Ascending aorta (tissue), 2 donors: Measurements from ENCODE around the gene SMAP2. TPM values are rescaled to one million over a fixed set of nuclear protein-coding genes. Genes with fewer than 3 reads are reported as not detected.
A peak's percentile ranks its signal among the peaks of the same experiment; 100 is the strongest.

Experiments used
- DNase-seq, 2 donors: peaks; one replicate each; pipeline ENCODE4 v3.0.0-alpha.2; 2019; ENCODE audit warnings: low spot score in 2 of 2
- H3K27ac ChIP-seq, 2 donors: fragments of 200-600 bp; sonication (generic); one replicate each; pipeline ENCODE4 v1.5.1; 2016 to 2017; ENCODE audit warnings: mild to moderate bottlenecking in 1 of 2
- H3K27me3 ChIP-seq: fragments of 200-600 bp; sonication (generic); one replicate; pipeline ENCODE4 v1.5.1; 2017
- H3K36me3 ChIP-seq, 2 donors: fragments of 200-600 bp; sonication (generic); one replicate each; pipeline ENCODE4 v1.5.1; 2016
- H3K4me1 ChIP-seq, 2 donors: fragments of 200-600 bp; sonication (generic); one replicate each; pipeline ENCODE4 v1.5.1; 2016 to 2017; ENCODE audit warnings: mild to moderate bottlenecking in 1 of 2
- H3K4me3 ChIP-seq, 2 donors: fragments of 200-600 bp; sonication (generic); one replicate each; pipeline ENCODE4 v1.5.1; 2016 to 2017; ENCODE audit warnings: mild to moderate bottlenecking in 1 of 2
- H3K9me3 ChIP-seq, 2 donors: fragments of 200-600 bp; sonication (generic); one replicate each; pipeline ENCODE4 v1.5.1; 2016
- intact Hi-C: fragments of 100-400 bp; cut with DNase I; formaldehyde crosslinking; loops from one replicate; pipeline ENCODE4 v1.15.1; 2023
- total RNA-seq: library from RNA; depleted of rRNA; stranded (reverse); fragments of >200 nt; gene quantifications from one replicate; pipeline ENCODE4 v1.1.0, GENCODE V29; 2016
- TF ChIP-seq, protein P1 (sequence below), 3 experiments: fragments of 200-600 bp in 2 of 3; fragments of 450-650 bp in 1 of 3; sonication (generic) in 2 of 3; IDR thresholded peaks; one replicate each; pipeline ENCODE4 v1.5.1; 2016 to 2019; ENCODE audit warnings: antibody characterized with exemption in 3 of 3, mild to moderate bottlenecking in 1 of 3, moderate library complexity in 1 of 3

Gene SMAP2
- total RNA-seq, 1 donor from 2014 or later: 33.5 TPM

DNA sequence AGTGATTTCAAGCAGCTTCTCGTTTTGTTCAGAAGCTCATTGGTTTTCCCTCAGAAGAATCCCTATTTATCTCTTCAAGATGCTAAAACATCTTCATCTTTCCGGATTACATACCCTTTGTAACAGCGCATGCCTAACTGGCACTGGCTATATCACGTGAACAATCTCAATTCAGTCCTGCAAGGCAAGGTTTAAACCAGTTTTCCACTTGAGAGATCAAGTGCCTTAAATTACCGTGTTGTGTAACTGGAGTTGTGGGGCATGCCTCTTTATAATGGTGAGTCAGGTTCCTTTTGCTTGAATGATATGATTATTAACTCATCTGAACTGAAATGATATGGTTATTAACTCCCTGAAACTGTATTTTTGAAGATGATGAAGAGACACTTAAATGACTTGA is 65.7 kb downstream of the SMAP2 start:
- DNase-seq: no peak

DNA sequence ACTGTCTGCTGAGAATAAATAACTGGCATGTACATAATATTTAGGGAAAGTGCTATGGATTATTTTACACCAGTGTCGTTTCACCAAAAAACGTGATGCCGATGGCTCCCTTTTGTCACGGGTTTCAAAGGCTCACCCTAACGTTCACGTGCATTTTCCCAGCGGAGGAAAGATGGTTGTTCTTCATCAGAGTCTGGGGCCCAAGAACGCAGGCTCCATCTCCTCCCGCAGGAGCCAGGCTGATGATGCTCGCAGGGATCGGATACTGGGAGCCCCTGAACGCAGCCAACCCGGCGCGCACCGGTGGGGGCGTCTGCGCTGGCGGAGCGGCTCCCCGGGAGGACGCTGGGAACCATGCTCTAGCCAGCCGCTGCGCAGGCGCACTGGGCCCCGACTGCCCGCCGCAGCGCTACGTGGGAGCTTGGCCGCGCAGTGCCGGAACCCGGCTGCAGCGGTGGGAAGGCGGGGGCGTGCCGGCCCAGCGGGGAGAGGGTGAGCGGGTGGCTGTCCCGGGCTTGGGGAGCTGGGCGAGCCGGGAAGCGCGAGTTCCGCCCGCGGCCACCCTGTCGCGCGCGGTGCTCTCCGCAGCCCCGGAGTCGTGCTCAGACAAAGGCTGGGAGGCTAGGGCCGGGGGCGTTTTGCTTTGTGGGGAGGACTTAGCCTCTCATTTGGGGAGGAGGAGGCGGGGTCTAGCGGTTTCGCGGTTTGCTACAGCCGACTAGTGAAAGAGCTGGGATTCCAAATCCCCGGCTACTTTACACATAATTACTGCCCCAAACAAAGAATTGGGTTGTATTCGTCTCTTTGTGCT is 76.4 kb downstream of the SMAP2 start, which contains the start of gene ZFP69B:
TSS of gene ZFP69B (plus strand) at position 793 of the 811 bp plus-strand sequence. CDS start 486 bp downstream, outside the sequence.
- peak; percentile 56 to 93 for DNase-seq
- TF ChIP-seq, protein P1, sequence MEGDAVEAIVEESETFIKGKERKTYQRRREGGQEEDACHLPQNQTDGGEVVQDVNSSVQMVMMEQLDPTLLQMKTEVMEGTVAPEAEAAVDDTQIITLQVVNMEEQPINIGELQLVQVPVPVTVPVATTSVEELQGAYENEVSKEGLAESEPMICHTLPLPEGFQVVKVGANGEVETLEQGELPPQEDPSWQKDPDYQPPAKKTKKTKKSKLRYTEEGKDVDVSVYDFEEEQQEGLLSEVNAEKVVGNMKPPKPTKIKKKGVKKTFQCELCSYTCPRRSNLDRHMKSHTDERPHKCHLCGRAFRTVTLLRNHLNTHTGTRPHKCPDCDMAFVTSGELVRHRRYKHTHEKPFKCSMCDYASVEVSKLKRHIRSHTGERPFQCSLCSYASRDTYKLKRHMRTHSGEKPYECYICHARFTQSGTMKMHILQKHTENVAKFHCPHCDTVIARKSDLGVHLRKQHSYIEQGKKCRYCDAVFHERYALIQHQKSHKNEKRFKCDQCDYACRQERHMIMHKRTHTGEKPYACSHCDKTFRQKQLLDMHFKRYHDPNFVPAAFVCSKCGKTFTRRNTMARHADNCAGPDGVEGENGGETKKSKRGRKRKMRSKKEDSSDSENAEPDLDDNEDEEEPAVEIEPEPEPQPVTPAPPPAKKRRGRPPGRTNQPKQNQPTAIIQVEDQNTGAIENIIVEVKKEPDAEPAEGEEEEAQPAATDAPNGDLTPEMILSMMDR (IDR thresholded peaks at IDR 0.05): peak in 1 of 3 experiments; percentile 16
- peaks cover 0 to 7% of the 10 kb centered on the region in 2 donors for H3K9me3 ChIP-seq

More for the DNA sequence above, 65.7 kb downstream of the SMAP2 start:
- H3K9me3 ChIP-seq: no peaks in the 10 kb centered on the region
- TF ChIP-seq, protein P1 (IDR thresholded peaks at IDR 0.05): no peak
- no peak overlapping the region for H3K27ac ChIP-seq
- H3K27me3 ChIP-seq: no peaks in the 10 kb centered on the region
- no peak overlapping the region for H3K4me3 ChIP-seq
- no peaks in the 10 kb centered on the region for H3K36me3 ChIP-seq
- H3K4me1 ChIP-seq: no peaks in the 10 kb centered on the region
- intact Hi-C loops: loop anchor here (2.0 kb wide), 1 partner anchor 22 kb away; no protein-coding TSS in a partner anchor

DNA sequence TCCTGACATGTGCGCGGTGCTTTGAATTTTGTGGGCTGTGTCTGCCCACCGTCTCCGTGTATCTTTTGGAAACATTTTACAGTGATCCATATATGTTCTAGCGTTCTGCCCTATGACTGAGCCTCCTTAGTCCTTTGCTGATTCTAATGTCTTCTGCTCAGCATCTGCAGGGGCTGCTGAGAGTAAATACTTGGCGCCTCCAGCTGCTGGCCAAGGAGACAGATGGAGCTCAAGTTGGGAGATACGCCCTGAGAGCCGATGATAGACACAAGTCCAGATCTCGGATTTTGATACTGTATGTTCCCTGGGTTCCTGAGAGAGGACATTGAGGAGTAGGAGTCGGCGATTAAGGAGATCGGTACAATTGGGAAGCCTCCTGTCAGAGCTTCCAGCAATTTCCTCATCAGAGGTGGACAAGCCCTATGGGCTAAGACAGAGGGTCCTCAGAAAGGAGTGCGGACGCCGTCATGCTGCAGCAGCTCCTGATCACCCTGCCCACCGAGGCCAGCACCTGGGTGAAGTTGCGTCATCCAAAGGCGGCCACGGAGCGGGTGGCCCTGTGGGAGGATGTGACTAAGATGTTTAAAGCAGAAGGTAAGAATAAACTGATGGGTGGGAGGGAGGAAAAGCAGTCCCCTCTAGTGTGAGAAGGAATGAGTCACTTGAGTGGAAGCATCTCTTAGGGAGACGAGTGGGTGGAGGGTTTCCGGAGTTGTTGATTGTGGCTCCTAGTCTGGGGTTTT is 77.1 kb downstream of the SMAP2 start:
- intact Hi-C loops: loop anchor here (1.0 kb wide), 1 partner anchor 27 kb away; the partner anchor contains the start of gene ZFP69
- TF ChIP-seq, protein P1 (IDR thresholded peaks at IDR 0.05): no peak
- Histone ChIP-seq H3K4me3 (peak overlapping the region; percentile 59 to 83), H3K27me3 (no peaks in the 10 kb centered on the region), H3K36me3 (no peaks in the 10 kb centered on the region), H3K4me1 (peaks cover 0 to 3% of the 10 kb centered on the region in 2 donors), H3K9me3 (peaks cover 0 to 5% of the 10 kb centered on the region in 2 donors), H3K27ac (peak overlapping the region; percentile 62 to 85)
- peak; percentile 21 to 69 for DNase-seq

More for the DNA sequence above, 76.4 kb downstream of the SMAP2 start, which contains the start of gene ZFP69B:
- Histone ChIP-seq H3K27ac (peak within 1 kb of the TSS; percentile 62 to 85), H3K27me3 (no peaks in the 10 kb centered on the region), H3K4me3 (peak within 1 kb of the TSS; percentile 59 to 83), H3K36me3 (no peaks in the 10 kb centered on the region), H3K4me1 (peaks cover 0 to 3% of the 10 kb centered on the region in 2 donors)
- intact Hi-C loops: loop anchor here (1.0 to 2.0 kb wide), 2 partner anchors 27 to 77 kb away; partner anchors contain the start of genes SMAP2 and ZFP69

DNA sequence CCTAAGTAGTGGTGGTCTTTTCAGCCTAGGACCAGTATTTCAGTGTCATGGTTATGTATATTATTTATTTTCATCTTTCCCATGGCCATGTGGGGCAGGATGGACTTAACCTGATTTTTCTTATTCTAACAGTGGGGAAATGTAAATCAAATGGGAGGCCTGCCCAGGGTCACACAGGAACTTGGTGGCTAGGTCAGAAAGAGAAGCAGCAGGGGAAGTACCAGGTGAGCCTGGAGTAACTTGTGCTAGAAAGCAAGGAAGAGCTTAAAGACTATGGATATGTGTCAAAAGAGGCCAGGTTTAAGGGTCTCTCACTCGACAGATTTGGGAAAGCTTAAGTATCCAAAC is 77.7 kb downstream of the SMAP2 start:
- H3K36me3 ChIP-seq: no peaks in the 10 kb centered on the region
- peak overlapping the region in 1 of 2 donors; percentile 83 for H3K4me3 ChIP-seq
- no peak for DNase-seq
- H3K27ac ChIP-seq: peak overlapping the region; percentile 62 to 85
- intact Hi-C loops: no loop called here
- H3K4me1 ChIP-seq: peaks cover 0 to 3% of the 10 kb centered on the region in 2 donors
- H3K9me3 ChIP-seq: peaks cover 0 to 6% of the 10 kb centered on the region in 2 donors
- H3K27me3 ChIP-seq: no peaks in the 10 kb centered on the region
- TF ChIP-seq, protein P1 (IDR thresholded peaks at IDR 0.05): no peak

DNA sequence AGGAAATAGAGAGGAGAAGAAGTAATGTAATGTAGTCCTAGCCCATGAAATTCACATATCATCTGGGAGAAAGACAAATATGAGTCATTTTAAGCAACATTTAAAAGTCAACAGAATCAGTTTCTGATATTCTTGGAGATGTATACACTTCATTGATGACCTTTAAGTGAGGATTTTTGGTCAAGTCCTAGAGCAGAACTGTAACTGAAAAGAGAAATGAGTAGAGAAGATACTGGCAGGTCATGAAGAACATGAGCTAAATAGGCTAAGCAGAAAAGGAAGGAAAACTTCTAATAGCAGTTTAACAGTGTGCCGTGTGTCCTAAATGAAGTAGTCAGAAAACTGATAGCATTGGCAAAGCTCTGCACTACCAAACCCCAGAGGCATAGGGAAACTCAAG is 81.3 kb downstream of the SMAP2 start:
- no peak overlapping the region for H3K27ac ChIP-seq
- TF ChIP-seq, protein P1 (IDR thresholded peaks at IDR 0.05): no peak
- H3K9me3 ChIP-seq: peaks cover 18 to 42% of the 10 kb centered on the region in 2 donors
- peaks cover 7 to 35% of the 10 kb centered on the region in 2 donors for H3K36me3 ChIP-seq
- H3K4me3 ChIP-seq: no peak overlapping the region
- DNase-seq: no peak
- peaks cover 0 to 3% of the 10 kb centered on the region in 2 donors for H3K4me1 ChIP-seq
- intact Hi-C loops: no loop called here
- H3K27me3 ChIP-seq: no peaks in the 10 kb centered on the region
